H9 (cell line): ENCODE data around the gene PRKACG. TPM values are rescaled to one million over a fixed set of nuclear protein-coding genes. Genes with fewer than 3 reads are reported as not detected.

Experiments
- DNase-seq: peaks from one replicate; pipeline ENCODE4 v3.0.0-alpha.2; 2017
- H2AFZ ChIP-seq: one replicate; pipeline ENCODE4 v1.6.1; 2013; ENCODE audit warnings: mild to moderate bottlenecking, low read length, control low read depth, moderate library complexity
- H2AK5ac ChIP-seq: 2 replicates; pipeline ENCODE4 v1.6.1; 2013; ENCODE audit warnings: low read length, control low read depth, mixed read lengths; ENCODE audit not compliant: insufficient read length
- H2BK120ac ChIP-seq: one replicate; pipeline ENCODE4 v1.6.1; 2013; ENCODE audit warnings: low read depth, mild to moderate bottlenecking, low read length, control low read depth, inconsistent platforms; ENCODE audit not compliant: poor library complexity, severe bottlenecking
- H2BK12ac ChIP-seq: 2 replicates; pipeline ENCODE4 v1.6.1; 2013; ENCODE audit warnings: low read length, control low read depth, mixed read lengths, low read depth; ENCODE audit not compliant: insufficient read length
- H2BK15ac ChIP-seq: 2 replicates; pipeline ENCODE4 v1.6.1; 2013; ENCODE audit warnings: low read depth, low read length, control low read depth
- H2BK20ac ChIP-seq: one replicate; pipeline ENCODE4 v1.6.1; 2013; ENCODE audit warnings: low read depth, mild to moderate bottlenecking, low read length, control low read depth, inconsistent platforms; ENCODE audit not compliant: poor library complexity, severe bottlenecking
- H2BK5ac ChIP-seq: 2 replicates; pipeline ENCODE4 v1.6.1; 2013; ENCODE audit warnings: low read length, control low read depth, mixed read lengths; ENCODE audit not compliant: insufficient read length
- H3K14ac ChIP-seq: 2 replicates; pipeline ENCODE4 v1.6.1; 2013; ENCODE audit warnings: low read length, control low read depth; ENCODE audit not compliant: insufficient read depth
- H3K18ac ChIP-seq: 2 replicates; pipeline ENCODE4 v1.6.1; 2013; ENCODE audit warnings: low read depth, mild to moderate bottlenecking, mixed read lengths, low read length, control low read depth; ENCODE audit not compliant: insufficient read length
- H3K23ac ChIP-seq: 2 replicates; pipeline ENCODE4 v1.6.1; 2013; ENCODE audit warnings: low read length, control low read depth, mixed read lengths, low read depth; ENCODE audit not compliant: insufficient read length
- H3K23me2 ChIP-seq: 2 replicates; pipeline ENCODE4 v1.6.1; 2013; ENCODE audit warnings: low read depth, mild to moderate bottlenecking, mixed read lengths, low read length, control low read depth; ENCODE audit not compliant: insufficient read length, poor library complexity, severe bottlenecking
- H3K27ac ChIP-seq: 2 replicates; pipeline ENCODE4 v1.5.1; 2013; ENCODE audit warnings: low read length, control low read depth, mixed read lengths, low read depth; ENCODE audit not compliant: insufficient read length
- H3K27me3 ChIP-seq: 2 replicates; pipeline ENCODE4 v1.6.1; 2013; ENCODE audit warnings: low read length, control low read depth, inconsistent platforms; ENCODE audit not compliant: insufficient read depth
- H3K4ac ChIP-seq: 2 replicates; pipeline ENCODE4 v1.6.1; 2013; ENCODE audit warnings: low read depth, mild to moderate bottlenecking, control low read depth, inconsistent platforms, low read length, moderate library complexity
- H3K4me1 ChIP-seq: 2 replicates; pipeline ENCODE4 v1.6.1; 2013; ENCODE audit warnings: low read length, control low read depth, inconsistent platforms; ENCODE audit not compliant: insufficient read depth
- H3K4me2 ChIP-seq: 2 replicates; pipeline ENCODE4 v1.6.1; 2013; ENCODE audit warnings: low read length, control low read depth, mixed read lengths; ENCODE audit not compliant: insufficient read length, insufficient read depth
- H3K56ac ChIP-seq: 2 replicates; pipeline ENCODE4 v1.6.1; 2013; ENCODE audit warnings: low read depth, mild to moderate bottlenecking, mixed read lengths, low read length, control low read depth; ENCODE audit not compliant: insufficient read length
- H3K79me1 ChIP-seq: 2 replicates; pipeline ENCODE4 v1.6.1; 2013; ENCODE audit warnings: low read depth, mild to moderate bottlenecking, moderate library complexity, low read length, control low read depth, inconsistent platforms; ENCODE audit not compliant: insufficient read depth, poor library complexity, severe bottlenecking
- H3K79me2 ChIP-seq: 2 replicates; pipeline ENCODE4 v1.6.1; 2013; ENCODE audit warnings: low read length, control low read depth, inconsistent platforms; ENCODE audit not compliant: insufficient read depth
- H3K9ac ChIP-seq: 2 replicates; pipeline ENCODE4 v1.6.1; 2013; ENCODE audit warnings: low read length, control low read depth, mixed read lengths; ENCODE audit not compliant: insufficient read length; ENCODE audit errors: extremely low read depth
- H3K9me3 ChIP-seq: one replicate; pipeline ENCODE4 v1.6.1; 2013; ENCODE audit warnings: low read depth, low read length, inconsistent platforms; ENCODE audit not compliant: control insufficient read depth
- H3T11ph ChIP-seq: one replicate; pipeline ENCODE4 v1.6.1; 2013; ENCODE audit warnings: mild to moderate bottlenecking, low read length, control low read depth, inconsistent platforms
- H4K20me1 ChIP-seq: one replicate; pipeline ENCODE4 v1.6.1; 2013; ENCODE audit not compliant: control insufficient read depth, insufficient read length, insufficient read depth
- H4K5ac ChIP-seq: 2 replicates; pipeline ENCODE4 v1.6.1; 2013; ENCODE audit warnings: low read depth, mild to moderate bottlenecking, mixed read lengths, low read length, control low read depth; ENCODE audit not compliant: insufficient read length
- H4K8ac ChIP-seq: replicated peaks from 2 replicates; pipeline ENCODE4 v1.6.1; 2013; ENCODE audit warnings: low read length, control low read depth, mixed read lengths, low read depth; ENCODE audit not compliant: insufficient read length
- H4K91ac ChIP-seq: 2 replicates; pipeline ENCODE4 v1.6.1; 2013; ENCODE audit warnings: low read depth, mild to moderate bottlenecking, moderate library complexity, mixed read lengths, low read length, control low read depth; ENCODE audit not compliant: insufficient read length
- H3K27ac Mint-ChIP-seq, 3 experiments: 2 replicates in 2 of 3; 3 replicates in 1 of 3; pipeline ENCODE4 v1.8.0; 2020 to 2021; ENCODE audit warnings: mixed read lengths in 3 of 3, mild to moderate bottlenecking in 1 of 3, moderate library complexity in 1 of 3
- H3K27me3 Mint-ChIP-seq: 2 replicates; pipeline ENCODE4 v1.8.0; 2021; ENCODE audit warnings: low read depth, mild to moderate bottlenecking, moderate library complexity, mixed read lengths
- H3K36me3 Mint-ChIP-seq, 3 experiments: 2 replicates in 2 of 3; 3 replicates in 1 of 3; pipeline ENCODE4 v1.8.0; 2020 to 2021; ENCODE audit warnings: low read depth in 3 of 3, mixed read lengths in 3 of 3; ENCODE audit not compliant: insufficient read depth in 1 of 3
- H3K4me1 Mint-ChIP-seq, 2 experiments: 2 replicates each; pipeline ENCODE4 v1.8.0; 2020; ENCODE audit warnings: mixed read lengths in 2 of 2
- H3K4me3 Mint-ChIP-seq, 2 experiments: 2 replicates in 1 of 2; 3 replicates in 1 of 2; pipeline ENCODE4 v1.8.0; 2020 to 2021; ENCODE audit warnings: mild to moderate bottlenecking in 2 of 2, mixed read lengths in 2 of 2, moderate library complexity in 1 of 2
- H3K9me3 Mint-ChIP-seq, 2 experiments: 2 replicates in 1 of 2; 3 replicates in 1 of 2; pipeline ENCODE4 v1.8.0; 2020; ENCODE audit warnings: mild to moderate bottlenecking in 2 of 2, mixed read lengths in 2 of 2, moderate library complexity in 1 of 2
- CTCF ChIP-seq: fragments of 200-600 bp; sonication (generic); conservative IDR thresholded peaks from 3 replicates; pipeline ENCODE4 v1.8.0; 2021; ENCODE audit warnings: antibody characterized with exemption, mild to moderate bottlenecking
- WGBS: extraction: QIAGEN DNeasy Blood & Tissue Kit; methylation state at CpG from one replicate; pipeline ENCODE4 v1.1.7; 2013; ENCODE audit warnings: missing lambda C conversion rate, low lambda C conversion rate, mixed read lengths; ENCODE audit not compliant: insufficient read length; ENCODE audit errors: extremely low coverage; 5-methylcytosine and 5-hydroxymethylcytosine counted together
- total RNA-seq: library from RNA; stranded (reverse); gene quantifications from 2 replicates; pipeline ENCODE4 v1.2.1, GENCODE V29; 2021

PRKACG gene
- total RNA-seq, 1 experiment from 2014 or later = not detected

GRCh38 chr9:68969538-68969937, 44.4 kb downstream of the PRKACG start:
- Histone ChIP-seq H3K79me1 (no peaks in the 10 kb centered on the region), H3K4me2 (no peak overlapping the region), H2BK120ac (no peak overlapping the region), H3K23ac (no peak overlapping the region), H3K18ac (no peak overlapping the region), H2BK12ac (no peak overlapping the region), H2AFZ (no peak overlapping the region), H2AK5ac (no peak overlapping the region), H3K14ac (no peak overlapping the region), H3K4me1 (no peaks in the 10 kb centered on the region), H3K27ac (no peak overlapping the region), H3T11ph (no peak overlapping the region), H2BK5ac (no peak overlapping the region), H4K5ac (no peak overlapping the region), H3K27me3 (no peaks in the 10 kb centered on the region), H4K20me1 (no peaks in the 10 kb centered on the region), H3K9me3 (no peaks in the 10 kb centered on the region), H3K9ac (no peak overlapping the region), H2BK20ac (no peak overlapping the region), H4K91ac (no peak overlapping the region), H3K23me2 (no peaks in the 10 kb centered on the region), H3K79me2 (no peaks in the 10 kb centered on the region), H2BK15ac (no peak overlapping the region), H3K56ac (no peak overlapping the region), H4K8ac (no peak overlapping the region), H3K4ac (no peak overlapping the region)
- H3K9me3 Mint-ChIP-seq = no peaks in the 10 kb centered on the region
- no peak overlapping the region for H3K4me3 Mint-ChIP-seq
- TF ChIP-seq CTCF = no peak
- H3K27ac Mint-ChIP-seq = no peak overlapping the region
- no peak for DNase-seq
- no CpG with 5 or more reads among the region's 4 CpGs for WGBS
- peaks cover 0 to 2% (median 0%) of the 10 kb centered on the region in 3 experiments; a peak in 2 of 7 replicates for H3K36me3 Mint-ChIP-seq
- H3K4me1 Mint-ChIP-seq = no peaks in the 10 kb centered on the region
- no peaks in the 10 kb centered on the region for H3K27me3 Mint-ChIP-seq
